Measurements from ENCODE around the gene TSC1.

Gene TSC1

DNA sequence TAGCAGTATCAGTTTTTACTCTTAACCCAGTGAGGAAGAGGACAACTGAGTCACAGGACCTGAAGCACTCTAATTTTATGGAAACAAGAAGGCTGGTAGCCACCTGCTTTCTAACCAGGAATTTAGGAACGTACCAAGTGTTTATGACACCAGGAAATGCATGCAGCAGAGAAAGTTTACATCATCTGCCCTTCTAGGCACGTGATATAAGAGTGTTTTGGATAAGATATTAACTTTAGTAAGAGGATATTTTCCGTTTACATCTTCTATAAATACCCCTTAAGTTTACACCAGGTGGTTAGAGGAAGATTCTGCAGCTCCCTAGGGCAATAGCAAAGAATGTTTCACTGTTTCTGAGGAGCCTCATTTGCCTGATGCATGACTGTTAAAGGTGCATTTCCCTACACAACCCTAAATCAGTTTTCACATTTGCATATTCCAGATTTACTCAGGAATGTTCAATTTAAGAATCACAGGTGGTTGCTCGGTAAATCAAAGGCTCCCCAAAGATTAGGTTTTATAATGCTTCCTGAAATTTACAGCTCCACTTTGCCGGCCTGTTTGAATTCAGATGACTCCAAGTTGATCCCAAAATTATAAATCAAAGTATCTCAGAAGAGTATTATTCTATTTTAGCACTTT is 1.8 kb downstream of the TSC1 start:
- no peaks in the 10 kb centered on the region for H3K9me3 ChIP-seq
- no peak overlapping the region for H3K27ac ChIP-seq
- peaks cover 20 to 24% of the 10 kb centered on the region in 2 experiments for H3K4me1 ChIP-seq (ENCODE audit: control insufficient read depth in 1 of 2, insufficient read depth in 1 of 2, low read depth in 1 of 2, low read length in 1 of 2)
- no peaks in the 10 kb centered on the region for H3K27me3 ChIP-seq
- no peak for TF ChIP-seq CTCF (IDR thresholded peaks at IDR 0.05)
- no peak overlapping the region for H3K4me3 ChIP-seq (ENCODE audit: low read depth in 1 of 2, low read length in 1 of 2)
- no peaks in the 10 kb centered on the region for H3K36me3 ChIP-seq

DNA sequence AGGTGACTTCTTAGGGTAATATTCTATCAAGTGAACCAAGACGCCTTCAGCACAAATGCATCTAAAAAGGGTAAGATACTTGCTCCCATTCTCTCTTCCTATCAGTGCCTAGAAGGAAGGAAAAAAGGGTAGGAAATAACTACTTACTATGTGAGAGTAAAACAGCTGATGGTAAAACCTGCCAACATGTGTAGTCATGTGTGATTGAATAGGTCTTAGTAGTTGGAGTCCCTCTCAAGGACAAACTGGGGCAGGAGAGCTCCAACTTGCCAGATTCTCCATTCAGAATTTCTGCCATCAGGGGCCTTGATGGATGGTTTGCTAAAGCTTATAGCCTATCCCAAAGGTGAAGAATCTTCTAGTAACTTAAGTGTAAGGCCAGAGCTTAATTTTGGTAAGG is 5.2 kb downstream of the TSC1 start:
- no peak for TF ChIP-seq CTCF (IDR thresholded peaks at IDR 0.05)
- Histone ChIP-seq H3K4me1 (ENCODE audit: control insufficient read depth in 1 of 2, insufficient read depth in 1 of 2, low read depth in 1 of 2, low read length in 1 of 2) (peaks cover 12 to 16% of the 10 kb centered on the region in 2 experiments), H3K4me3 (ENCODE audit: low read depth in 1 of 2, low read length in 1 of 2) (no peak overlapping the region), H3K36me3 (peaks cover 8% of the 10 kb centered on the region), H3K9me3 (no peaks in the 10 kb centered on the region), H3K27ac (no peak overlapping the region), H3K27me3 (no peaks in the 10 kb centered on the region)

DNA sequence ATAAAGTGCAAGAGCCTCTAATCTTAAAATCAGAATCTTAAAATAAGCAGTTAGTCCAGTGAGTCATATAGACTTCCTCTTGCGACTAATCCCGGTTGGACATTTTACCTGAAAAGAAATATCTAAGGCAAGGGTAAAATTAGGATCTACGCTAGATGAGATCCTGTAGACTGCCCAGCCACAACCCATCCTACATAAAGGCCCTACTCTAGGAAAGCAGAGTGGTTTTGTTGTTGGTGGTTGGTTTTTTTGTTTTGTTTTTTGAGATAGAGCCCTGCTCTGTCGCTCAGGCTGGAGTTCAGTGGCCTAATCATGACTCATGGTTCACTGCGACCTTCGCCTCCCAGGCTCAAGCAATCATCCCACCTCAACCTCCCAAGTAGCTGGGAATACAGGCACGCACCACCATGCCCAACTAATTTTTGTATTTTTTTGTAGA is 6.9 kb downstream of the TSC1 start:
- H3K9me3 ChIP-seq = no peaks in the 10 kb centered on the region
- no peak overlapping the region for H3K4me3 ChIP-seq (ENCODE audit: low read depth in 1 of 2, low read length in 1 of 2)
- H3K27me3 ChIP-seq = no peaks in the 10 kb centered on the region
- H3K27ac ChIP-seq = no peak overlapping the region
- H3K36me3 ChIP-seq = peaks cover 11% of the 10 kb centered on the region
- no peak for TF ChIP-seq CTCF (IDR thresholded peaks at IDR 0.05)
- peaks cover 0 to 1% of the 10 kb centered on the region in 2 experiments for H3K4me1 ChIP-seq (ENCODE audit: control insufficient read depth in 1 of 2, insufficient read depth in 1 of 2, low read depth in 1 of 2, low read length in 1 of 2)

DNA sequence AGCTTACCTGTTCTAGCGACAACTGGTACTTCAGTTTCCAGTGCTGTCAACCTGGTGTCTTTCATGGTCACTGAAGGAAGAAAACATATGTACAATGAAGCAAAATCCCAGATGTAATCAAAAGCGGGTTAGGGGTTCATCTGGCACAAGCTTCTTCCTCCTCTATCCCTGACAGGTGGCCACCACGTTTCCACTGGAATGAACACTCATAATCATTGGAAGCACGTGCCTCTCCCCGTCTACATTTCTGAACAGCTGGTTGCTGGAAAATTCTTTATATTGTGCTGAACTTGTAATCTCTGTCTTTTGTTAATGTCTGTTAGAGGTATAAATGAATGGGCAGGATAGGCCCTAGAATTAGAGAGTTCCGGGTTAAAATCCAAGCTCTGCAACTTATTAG is 9.4 kb downstream of the TSC1 start:
- H3K9me3 ChIP-seq = no peaks in the 10 kb centered on the region
- no peaks in the 10 kb centered on the region for H3K27me3 ChIP-seq
- H3K27ac ChIP-seq = no peak overlapping the region
- TF ChIP-seq CTCF (IDR thresholded peaks at IDR 0.05) = no peak
- no peak overlapping the region for H3K4me3 ChIP-seq (ENCODE audit: low read depth in 1 of 2, low read length in 1 of 2)
- no peaks in the 10 kb centered on the region for H3K4me1 ChIP-seq (ENCODE audit: control insufficient read depth in 1 of 2, insufficient read depth in 1 of 2, low read depth in 1 of 2, low read length in 1 of 2)
- H3K36me3 ChIP-seq = peaks cover 14% of the 10 kb centered on the region

- H3K27ac ChIP-seq = no peak overlapping the region
- TF ChIP-seq CTCF (IDR thresholded peaks at IDR 0.05) = no peak
- H3K9me3 ChIP-seq = no peaks in the 10 kb centered on the region
- no peaks in the 10 kb centered on the region for H3K4me1 ChIP-seq (ENCODE audit: control insufficient read depth in 1 of 2, insufficient read depth in 1 of 2, low read depth in 1 of 2, low read length in 1 of 2)
- H3K4me3 ChIP-seq (ENCODE audit: low read depth in 1 of 2, low read length in 1 of 2) = no peak overlapping the region
- peaks cover 48% of the 10 kb centered on the region for H3K36me3 ChIP-seq
- no peaks in the 10 kb centered on the region for H3K27me3 ChIP-seq
Measured at GRCh38 chr9:132931178-132931735, 13.2 kb downstream of the TSC1 start.

Measured in neutrophil (primary cell).